HG03064 (cell line): ENCODE data around the gene STIM1.
"Not testable (repeated sequence)": the region's sequence is repeated elsewhere in the genome, so short reads cannot be mapped to it uniquely, and the experiment has no call there.

Source experiments
- ATAC-seq: cut with Tn5 transposase; IDR thresholded peaks from one replicate; pipeline ENCODE4 v1.9.1; 2021; ENCODE audit warnings: low read depth; ENCODE audit not compliant: unreplicated experiment

STIM1 gene

DNA sequence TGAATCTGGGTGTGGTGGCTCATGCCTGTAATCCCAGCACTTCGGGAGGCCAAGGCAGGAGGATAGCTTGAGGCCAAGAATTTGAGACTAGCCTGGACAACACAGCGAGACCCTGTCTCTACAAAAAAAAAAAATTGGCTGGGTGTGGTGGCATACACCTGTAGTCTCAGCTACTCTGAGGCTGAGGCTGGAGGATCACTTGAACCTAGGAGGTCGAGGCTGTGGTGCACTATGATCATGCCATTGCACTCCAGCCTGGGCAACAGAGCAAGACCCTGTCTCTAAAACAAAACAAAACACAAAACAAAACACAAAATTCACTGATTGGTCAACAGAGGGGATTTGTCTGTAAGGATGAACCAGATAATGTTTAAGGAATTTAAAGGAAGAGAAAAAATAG lies 113.7 kb downstream of the STIM1 start:
- no peak for ATAC-seq

- ATAC-seq = no peak
Observed at GRCh38 chr11:3969613-3970012, 114.1 kb downstream of the STIM1 start.

GRCh38 chr11:3970108-3970507 lies 114.6 kb downstream of the STIM1 start:
- ATAC-seq = no peak

- no peak for ATAC-seq
Observed at GRCh38 chr11:3971756-3972404, 116.4 kb downstream of the STIM1 start.

DNA sequence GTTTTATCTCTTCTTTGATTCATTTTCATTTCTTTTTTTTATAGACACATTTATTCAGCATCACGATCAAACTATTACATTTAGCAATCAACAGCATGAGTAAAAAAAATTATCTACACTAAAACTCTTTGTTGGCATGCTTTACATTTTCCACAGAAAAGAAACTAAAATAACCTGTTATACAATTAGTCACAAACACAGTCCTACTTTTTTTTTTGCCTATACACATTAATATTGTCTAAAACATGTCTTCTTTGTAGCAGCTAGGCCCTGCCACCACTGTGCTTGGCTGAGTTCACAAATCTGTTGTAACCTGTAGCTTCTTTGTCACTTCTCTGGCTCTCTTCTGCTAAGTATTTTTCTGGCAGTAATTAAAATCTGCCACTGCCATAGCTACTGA lies 117.0 kb downstream of the STIM1 start:
- ATAC-seq = no peak

GRCh38 chr11:3977078-3977477 lies 121.6 kb downstream of the STIM1 start:
- no peak for ATAC-seq

DNA sequence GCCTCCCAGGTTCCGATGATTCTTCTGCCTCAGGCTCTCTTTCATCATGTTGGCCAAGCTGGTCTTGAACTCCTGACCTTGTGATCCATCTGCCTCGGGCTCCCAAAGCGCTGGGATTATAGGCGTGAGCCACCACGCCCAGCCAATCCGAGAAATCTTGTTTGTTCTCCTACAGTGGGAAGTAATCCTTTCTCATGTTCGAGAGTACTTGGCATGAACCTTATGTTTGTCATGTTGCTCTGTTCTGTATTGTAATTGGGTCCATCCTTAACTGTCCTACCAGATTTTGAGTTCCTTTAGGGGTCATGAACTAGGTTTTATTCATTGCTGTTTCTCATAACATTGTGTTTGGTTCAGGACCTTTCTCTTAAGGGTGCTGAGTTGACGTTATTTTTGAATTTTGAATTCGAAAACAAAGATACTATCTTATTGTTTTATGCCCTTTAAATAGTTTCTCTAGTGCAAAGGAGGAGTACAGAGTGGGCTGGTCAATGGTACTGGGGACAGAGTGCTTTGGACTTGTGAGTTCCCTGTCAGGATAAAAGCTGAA lies 125.7 kb downstream of the STIM1 start:
- no peak for ATAC-seq

DNA sequence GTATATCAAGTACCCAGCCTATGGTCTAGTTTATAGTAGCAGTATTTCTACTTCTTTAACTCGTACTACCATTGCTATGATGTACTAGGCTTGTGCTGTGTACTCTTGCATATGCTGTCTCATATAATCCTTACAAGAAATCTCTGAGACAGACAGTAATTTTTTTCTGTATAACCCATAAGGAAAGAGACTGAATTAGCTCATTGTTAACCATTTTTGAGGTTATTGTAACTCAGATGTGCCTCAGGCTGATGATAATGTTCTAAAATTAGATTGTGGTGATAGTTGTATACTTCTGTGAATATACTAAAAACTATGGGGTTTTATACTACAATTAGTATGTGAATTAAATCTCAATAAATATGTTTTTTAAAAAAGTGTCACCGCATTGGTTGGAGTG lies 127.0 kb downstream of the STIM1 start:
- no peak for ATAC-seq

GRCh38 chr11:3983101-3983500 lies 127.6 kb downstream of the STIM1 start:
- no peak for ATAC-seq

DNA sequence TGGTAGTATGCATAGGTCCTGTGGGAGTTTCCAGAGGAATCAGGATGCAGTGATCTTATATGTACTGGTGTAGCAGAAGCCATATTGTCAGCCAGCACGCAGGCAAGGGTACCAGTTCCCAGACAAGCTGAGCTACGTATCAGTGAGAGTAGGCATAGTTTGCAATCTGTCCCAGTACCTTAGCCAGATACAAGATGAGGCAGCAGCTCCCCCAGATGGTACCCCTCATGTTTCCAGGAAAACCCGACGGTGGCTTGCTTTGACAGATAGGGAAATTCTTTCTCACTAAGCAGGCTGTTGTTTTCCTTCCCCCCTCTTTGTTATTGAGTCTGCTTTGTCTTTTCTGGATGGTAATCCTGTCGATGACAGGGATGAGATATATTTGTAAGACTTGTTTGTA lies 129.4 kb downstream of the STIM1 start:
- ATAC-seq = no peak

- no peak for ATAC-seq
Observed at GRCh38 chr11:3985631-3986030, 130.2 kb downstream of the STIM1 start.

- no peak for ATAC-seq
Observed at GRCh38 chr11:3986301-3986700, 130.8 kb downstream of the STIM1 start.

GRCh38 chr11:3989276-3989920 lies 133.9 kb downstream of the STIM1 start:
- ATAC-seq = no peak

- no peak for ATAC-seq
Observed at GRCh38 chr11:3989921-3990290, 134.4 kb downstream of the STIM1 start.

DNA sequence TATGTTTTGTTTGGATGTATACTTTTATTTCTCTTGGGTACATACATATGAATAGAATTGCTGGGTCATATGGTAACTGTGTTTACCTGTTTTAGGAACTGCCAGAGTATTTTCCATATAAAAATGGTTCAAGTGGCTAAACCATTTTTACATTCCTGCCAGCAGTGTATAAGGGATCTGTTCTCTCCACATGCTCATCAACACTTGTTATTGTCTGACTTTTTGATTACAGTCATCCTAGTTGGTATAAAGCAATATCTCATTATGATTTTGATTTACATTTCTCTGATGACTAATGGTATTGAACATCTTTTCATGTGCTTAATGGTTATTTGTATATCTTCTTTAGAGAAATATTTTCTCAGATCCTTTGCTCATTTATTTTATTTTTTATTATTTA lies 134.9 kb downstream of the STIM1 start:
- ATAC-seq = no peak

DNA sequence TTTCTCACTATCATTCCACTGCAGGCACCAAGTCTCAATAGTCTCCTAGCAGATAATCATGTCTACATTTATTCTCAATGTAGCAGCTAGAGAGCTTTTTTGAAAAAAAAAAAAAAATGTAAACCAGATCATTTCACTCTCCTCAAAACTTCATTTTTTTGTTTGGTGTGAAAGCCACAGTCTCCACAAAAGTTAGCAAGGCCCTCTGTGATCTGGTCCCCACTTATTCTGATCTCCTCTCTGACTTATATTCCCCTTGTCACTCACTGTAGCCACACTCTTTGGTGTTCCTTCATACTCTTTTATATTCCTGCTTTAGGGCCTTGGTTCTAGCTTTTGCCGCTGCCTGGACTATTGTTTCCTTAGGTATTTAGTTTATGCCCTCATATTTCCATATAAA lies 137.5 kb downstream of the STIM1 start:
- ATAC-seq = no peak

GRCh38 chr11:3994030-3994640 lies 138.7 kb downstream of the STIM1 start:
- no peak for ATAC-seq

- ATAC-seq = no peak
Observed at GRCh38 chr11:3995307-3995706, 139.8 kb downstream of the STIM1 start.

DNA sequence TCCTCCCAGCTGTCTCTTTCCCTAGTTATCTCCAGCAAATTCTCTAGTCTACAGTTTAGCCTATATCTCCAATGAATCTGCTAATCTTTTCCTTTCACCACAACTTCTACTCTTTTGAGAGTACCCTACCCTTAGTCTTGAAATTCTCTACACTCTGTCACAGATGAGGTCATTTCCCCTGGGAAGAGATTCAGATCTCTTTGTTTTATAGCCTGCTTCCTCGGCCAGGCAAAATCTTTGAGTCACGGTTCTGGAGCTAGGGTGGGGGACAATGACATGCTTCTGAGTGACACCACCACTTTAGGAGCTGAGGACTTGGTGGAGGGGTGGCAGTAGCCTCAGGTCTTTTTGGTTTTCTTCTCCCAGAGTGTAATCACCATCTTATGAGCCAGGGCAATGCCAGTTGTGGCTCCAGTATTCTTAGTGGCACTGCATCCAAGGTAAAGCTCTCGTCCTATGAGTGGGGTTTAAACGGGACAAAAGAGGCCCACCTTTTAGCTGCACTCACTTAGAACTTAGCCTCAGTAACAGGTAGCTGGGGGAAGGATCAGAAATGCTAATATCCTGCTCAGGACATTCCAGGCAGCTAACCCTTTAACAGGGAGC lies 140.6 kb downstream of the STIM1 start:
- ATAC-seq = no peak

GRCh38 chr11:3996651-3997050 lies 141.2 kb downstream of the STIM1 start:
- no peak for ATAC-seq

GRCh38 chr11:4004753-4005152 lies 149.3 kb downstream of the STIM1 start:
- not testable (repeated sequence) for ATAC-seq
